PC-3 (cell line): ENCODE measurements around the gene CNTN1.

Source experiments
- CTCF ChIP-seq: fragments of 300-600 bp; sonication (generic); conservative IDR thresholded peaks from 2 replicates; pipeline ENCODE4 v1.5.1; 2017; ENCODE audit warnings: antibody characterized with exemption, low read depth, mild to moderate bottlenecking, low read length
- EZH2 ChIP-seq: fragments of 300-600 bp; sonication (generic); IDR thresholded peaks from one replicate; pipeline ENCODE4 v1.6.1; 2017; ENCODE audit warnings: antibody characterized with exemption, mild to moderate bottlenecking, low read length; ENCODE audit not compliant: unreplicated experiment
- EZH2phosphoT487 ChIP-seq: fragments of 300-600 bp; sonication (generic); IDR thresholded peaks from 2 replicates; pipeline ENCODE4 v1.6.1; 2018; ENCODE audit warnings: mild to moderate bottlenecking, antibody characterized with exemption, low read length, borderline replicate concordance

GRCh38 chr12:40957417-40957816 lies 265.2 kb downstream of the CNTN1 start:
- TF ChIP-seq CTCF (no peak), EZH2phosphoT487 (no peak), EZH2 (no peak)
